HepG2 (cell line): Measurements from ENCODE around the gene CIART. TPM values are rescaled to one million over a fixed set of nuclear protein-coding genes. Genes with fewer than 3 reads are reported as not detected.

ENCODE experiments used
- CHD4 ChIP-seq: fragments of 200-600 bp; sonication (generic); IDR thresholded peaks from 2 replicates; pipeline ENCODE4 v1.7.0; 2017; ENCODE audit warnings: mild to moderate bottlenecking, low read length, borderline replicate concordance
- ELF1 ChIP-seq: sonication (generic); formaldehyde crosslinking; IDR thresholded peaks from 2 replicates; pipeline ENCODE4 v1.4.0; 2020; ENCODE audit warnings: missing genetic modification reagents
- HOXD1 ChIP-seq: sonication (generic); formaldehyde crosslinking; IDR thresholded peaks from 2 replicates; pipeline ENCODE4 v1.5.0; 2020; ENCODE audit warnings: missing genetic modification reagents
- KLF16 ChIP-seq, 2 experiments: sonication (generic) in 1 of 2; formaldehyde crosslinking in 1 of 2; IDR thresholded peaks; 2 replicates each; pipeline versions ENCODE4 v1.6.1 to v1.8.0; 2016 to 2023; ENCODE audit warnings: missing genetic modification reagents in 2 of 2, missing compliant biosample characterization in 1 of 2
- NFKBIZ ChIP-seq: IDR thresholded peaks from 2 replicates; pipeline ENCODE4 v1.6.1; 2018; ENCODE audit warnings: missing genetic modification reagents, missing compliant biosample characterization
- NONO ChIP-seq, 2 experiments: fragments of 450-650 bp in 1 of 2; sonication (generic) in 1 of 2; formaldehyde crosslinking in 1 of 2; IDR thresholded peaks in 1 of 2; conservative IDR thresholded peaks in 1 of 2; 2 replicates each; pipeline versions ENCODE4 v1.6.1 to v1.8.0; 2017 to 2022; ENCODE audit warnings: mild to moderate bottlenecking in 1 of 2, missing genetic modification reagents in 1 of 2, moderate library complexity in 1 of 2
- NR2C2 ChIP-seq: sonication (generic); formaldehyde crosslinking; IDR thresholded peaks from 2 replicates; pipeline ENCODE4 v1.4.0; 2020; ENCODE audit warnings: missing genetic modification reagents, mild to moderate bottlenecking, moderate library complexity, borderline replicate concordance
- RBAK ChIP-seq: sonication (generic); formaldehyde crosslinking; IDR thresholded peaks from 2 replicates; pipeline ENCODE4 v1.5.1; 2020; ENCODE audit warnings: mild to moderate bottlenecking, missing genetic modification reagents
- RBM39 ChIP-seq: fragments of 200-400 bp; formaldehyde crosslinking; IDR thresholded peaks from one replicate; pipeline ENCODE4 v1.6.1; 2018; ENCODE audit warnings: antibody characterized with exemption, mild to moderate bottlenecking, low read depth, low read length; ENCODE audit not compliant: poor library complexity, severe bottlenecking
- REPIN1 ChIP-seq: sonication (generic); formaldehyde crosslinking; IDR thresholded peaks from 2 replicates; pipeline ENCODE4 v1.8.0; 2022; ENCODE audit warnings: missing genetic modification reagents, low read depth, mild to moderate bottlenecking, borderline replicate concordance
- SRSF1 ChIP-seq: fragments of 200-400 bp; formaldehyde crosslinking; optimal IDR thresholded peaks from 2 replicates; pipeline ENCODE3; 2017; ENCODE audit warnings: mild to moderate bottlenecking, low read depth, low read length, moderate library complexity
- ZBTB7B ChIP-seq: sonication (generic); formaldehyde crosslinking; IDR thresholded peaks from 2 replicates; pipeline ENCODE4 v1.4.0; 2020; ENCODE audit warnings: missing genetic modification reagents
- ZNF101 ChIP-seq: sonication (generic); formaldehyde crosslinking; IDR thresholded peaks from 2 replicates; pipeline ENCODE4 v1.4.0; 2020; ENCODE audit warnings: mild to moderate bottlenecking, low read depth, missing genetic modification reagents, borderline replicate concordance
- ZNF556 ChIP-seq: sonication (generic); formaldehyde crosslinking; IDR thresholded peaks from 2 replicates; pipeline ENCODE4 v1.4.0; 2020; ENCODE audit warnings: mild to moderate bottlenecking, missing genetic modification reagents, borderline replicate concordance
- ZNF598 ChIP-seq: sonication (generic); formaldehyde crosslinking; IDR thresholded peaks from 2 replicates; pipeline ENCODE4 v1.5.1; 2020; ENCODE audit warnings: mild to moderate bottlenecking, missing genetic modification reagents, borderline replicate concordance
- polyA plus RNA-seq, 8 experiments: library from polyadenylated mRNA; depleted of rRNA in 3 of 8; stranded (reverse) in 7 of 8; unstranded in 1 of 8; fragments of >200 nt; fragmentation: Illumina TruSeq in 4 of 8; extraction: Trizol in 4 of 8; gene quantifications; 2 replicates each; pipeline versions ENCODE4 v1.2.1 to v1.2.3, GENCODE V29; 2011 to 2016; ENCODE audit warnings: low read depth in 4 of 8, missing spikeins in 1 of 8, mixed read lengths in 1 of 8; ENCODE audit not compliant: insufficient read depth in 1 of 8
- total RNA-seq, 5 experiments: library from RNA; depleted of rRNA; stranded (reverse); fragments of >200 nt; fragmentation: Illumina TruSeq; extraction: Trizol; gene quantifications; 2 replicates each; pipeline ENCODE4 v1.2.3, GENCODE V29; 2016; ENCODE audit warnings: low read depth in 1 of 5
- TF ChIP-seq, protein P1 (sequence below): sonication (generic); formaldehyde crosslinking; IDR thresholded peaks from 2 replicates; pipeline ENCODE4 v1.5.1; 2020; ENCODE audit warnings: mild to moderate bottlenecking, moderate library complexity, missing genetic modification reagents
- TF ChIP-seq, protein P2 (sequence below): sonication (generic); formaldehyde crosslinking; conservative IDR thresholded peaks from 2 replicates; pipeline ENCODE4 v1.8.1; 2023; ENCODE audit warnings: missing genetic modification reagents
- TF ChIP-seq, protein P3 (sequence below): sonication (generic); formaldehyde crosslinking; IDR thresholded peaks from 2 replicates; pipeline ENCODE4 v1.8.1; 2022; ENCODE audit warnings: mild to moderate bottlenecking, missing genetic modification reagents
- TF ChIP-seq, protein P4 (sequence below): sonication (generic); formaldehyde crosslinking; IDR thresholded peaks from 2 replicates; pipeline ENCODE4 v1.9.0; 2021; ENCODE audit warnings: missing genetic modification reagents, mild to moderate bottlenecking, borderline replicate concordance

The CIART gene
- total and polyA plus RNA-seq, 2 of the 13 experiments (the other 11 are each of a cell fraction or from before 2014, with no cell fraction given): 0.58 TPM; not detected in 1

DNA sequence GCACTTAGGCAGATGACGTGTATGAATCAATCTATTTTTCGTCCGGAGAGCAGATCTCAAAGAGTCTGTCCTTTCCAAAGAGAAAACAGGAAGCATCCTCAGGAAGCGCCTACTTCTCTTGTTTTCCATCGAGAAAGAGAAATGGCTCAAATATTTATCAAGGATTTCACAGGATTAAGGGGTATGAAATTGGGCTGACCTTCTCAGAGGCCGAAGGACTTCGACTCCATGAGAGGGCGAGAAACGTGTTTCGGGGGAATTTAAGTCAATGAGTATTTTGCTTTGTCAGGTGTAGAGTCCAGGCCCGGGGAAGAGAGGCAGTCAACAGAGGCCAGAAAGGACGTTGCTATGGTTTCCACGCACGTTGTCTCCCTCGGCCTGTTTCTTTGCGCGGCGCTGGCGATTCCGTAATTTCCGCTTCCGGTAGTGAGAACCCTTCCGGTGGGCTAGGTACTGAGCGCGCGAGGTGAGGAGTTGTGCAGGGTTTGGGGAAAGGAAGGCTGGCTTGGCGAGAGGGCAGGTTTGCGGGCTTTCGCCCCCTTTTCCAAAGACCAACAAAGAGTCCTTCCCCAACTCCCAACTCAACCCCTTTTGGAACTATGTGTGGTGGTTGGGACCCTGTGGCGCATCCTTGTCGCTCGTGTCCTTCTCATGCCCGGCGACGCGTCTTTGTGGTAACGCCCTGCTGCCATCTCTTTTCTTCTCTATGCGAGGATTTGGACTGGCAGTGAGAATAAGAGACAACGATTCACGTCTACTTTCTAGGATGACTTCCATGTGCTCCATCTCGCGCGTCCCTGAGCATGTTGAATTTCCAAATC lies 11.3 kb downstream of the CIART start, which contains the start of gene MRPS21 (continued):
- TF ChIP-seq, protein P1, sequence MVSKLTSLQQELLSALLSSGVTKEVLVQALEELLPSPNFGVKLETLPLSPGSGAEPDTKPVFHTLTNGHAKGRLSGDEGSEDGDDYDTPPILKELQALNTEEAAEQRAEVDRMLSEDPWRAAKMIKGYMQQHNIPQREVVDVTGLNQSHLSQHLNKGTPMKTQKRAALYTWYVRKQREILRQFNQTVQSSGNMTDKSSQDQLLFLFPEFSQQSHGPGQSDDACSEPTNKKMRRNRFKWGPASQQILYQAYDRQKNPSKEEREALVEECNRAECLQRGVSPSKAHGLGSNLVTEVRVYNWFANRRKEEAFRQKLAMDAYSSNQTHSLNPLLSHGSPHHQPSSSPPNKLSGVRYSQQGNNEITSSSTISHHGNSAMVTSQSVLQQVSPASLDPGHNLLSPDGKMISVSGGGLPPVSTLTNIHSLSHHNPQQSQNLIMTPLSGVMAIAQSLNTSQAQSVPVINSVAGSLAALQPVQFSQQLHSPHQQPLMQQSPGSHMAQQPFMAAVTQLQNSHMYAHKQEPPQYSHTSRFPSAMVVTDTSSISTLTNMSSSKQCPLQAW: peak; percentile 69
- TF ChIP-seq SRSF1 (no peak), ELF1 (CRISPR knock-in tag) (peak; percentile 86), NFKBIZ (CRISPR knock-in tag) (no peak), RBM39 (no peak), ZNF101 (CRISPR knock-in tag) (no peak), KLF16 (CRISPR knock-in tag; IDR thresholded peaks at IDR 0.05) (peak in 1 of 2 experiments; percentile 71; a peak in 1 of 4 replicates), HOXD1 (no peak), NR2C2 (CRISPR knock-in tag) (peak; percentile 89), RBAK (CRISPR knock-in tag) (no peak), ZBTB7B (CRISPR knock-in tag) (no peak), CHD4 (no peak), ZNF556 (CRISPR knock-in tag) (peak; percentile 68), NONO (IDR thresholded peaks at IDR 0.05) (no peak), NONO (CRISPR knock-in tag; conservative IDR thresholded peaks at IDR 0.05) (0 out of 2 replicates have a peak, but pooled peaks have one; percentile 45), REPIN1 (CRISPR knock-in tag) (peak; percentile 66; the same call in 1 of the 2 replicates), ZNF598 (CRISPR knock-in tag) (peak; percentile 89; the same call in 1 of the 2 replicates)
- TF ChIP-seq, protein P2, sequence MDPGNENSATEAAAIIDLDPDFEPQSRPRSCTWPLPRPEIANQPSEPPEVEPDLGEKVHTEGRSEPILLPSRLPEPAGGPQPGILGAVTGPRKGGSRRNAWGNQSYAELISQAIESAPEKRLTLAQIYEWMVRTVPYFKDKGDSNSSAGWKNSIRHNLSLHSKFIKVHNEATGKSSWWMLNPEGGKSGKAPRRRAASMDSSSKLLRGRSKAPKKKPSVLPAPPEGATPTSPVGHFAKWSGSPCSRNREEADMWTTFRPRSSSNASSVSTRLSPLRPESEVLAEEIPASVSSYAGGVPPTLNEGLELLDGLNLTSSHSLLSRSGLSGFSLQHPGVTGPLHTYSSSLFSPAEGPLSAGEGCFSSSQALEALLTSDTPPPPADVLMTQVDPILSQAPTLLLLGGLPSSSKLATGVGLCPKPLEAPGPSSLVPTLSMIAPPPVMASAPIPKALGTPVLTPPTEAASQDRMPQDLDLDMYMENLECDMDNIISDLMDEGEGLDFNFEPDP (CRISPR knock-in tag): 0 out of 2 replicates have a peak, but pooled peaks have one; percentile 87
- TF ChIP-seq, protein P3, sequence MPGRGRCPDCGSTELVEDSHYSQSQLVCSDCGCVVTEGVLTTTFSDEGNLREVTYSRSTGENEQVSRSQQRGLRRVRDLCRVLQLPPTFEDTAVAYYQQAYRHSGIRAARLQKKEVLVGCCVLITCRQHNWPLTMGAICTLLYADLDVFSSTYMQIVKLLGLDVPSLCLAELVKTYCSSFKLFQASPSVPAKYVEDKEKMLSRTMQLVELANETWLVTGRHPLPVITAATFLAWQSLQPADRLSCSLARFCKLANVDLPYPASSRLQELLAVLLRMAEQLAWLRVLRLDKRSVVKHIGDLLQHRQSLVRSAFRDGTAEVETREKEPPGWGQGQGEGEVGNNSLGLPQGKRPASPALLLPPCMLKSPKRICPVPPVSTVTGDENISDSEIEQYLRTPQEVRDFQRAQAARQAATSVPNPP: 0 out of 2 replicates have a peak, but pooled peaks have one; percentile 53
- TF ChIP-seq, protein P4, sequence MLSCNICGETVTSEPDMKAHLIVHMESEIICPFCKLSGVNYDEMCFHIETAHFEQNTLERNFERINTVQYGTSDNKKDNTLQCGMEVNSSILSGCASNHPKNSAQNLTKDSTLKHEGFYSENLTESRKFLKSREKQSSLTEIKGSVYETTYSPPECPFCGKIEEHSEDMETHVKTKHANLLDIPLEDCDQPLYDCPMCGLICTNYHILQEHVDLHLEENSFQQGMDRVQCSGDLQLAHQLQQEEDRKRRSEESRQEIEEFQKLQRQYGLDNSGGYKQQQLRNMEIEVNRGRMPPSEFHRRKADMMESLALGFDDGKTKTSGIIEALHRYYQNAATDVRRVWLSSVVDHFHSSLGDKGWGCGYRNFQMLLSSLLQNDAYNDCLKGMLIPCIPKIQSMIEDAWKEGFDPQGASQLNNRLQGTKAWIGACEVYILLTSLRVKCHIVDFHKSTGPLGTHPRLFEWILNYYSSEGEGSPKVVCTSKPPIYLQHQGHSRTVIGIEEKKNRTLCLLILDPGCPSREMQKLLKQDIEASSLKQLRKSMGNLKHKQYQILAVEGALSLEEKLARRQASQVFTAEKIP (CRISPR knock-in tag): no peak
